ENCODE results near the gene IFNL4.

DNA sequence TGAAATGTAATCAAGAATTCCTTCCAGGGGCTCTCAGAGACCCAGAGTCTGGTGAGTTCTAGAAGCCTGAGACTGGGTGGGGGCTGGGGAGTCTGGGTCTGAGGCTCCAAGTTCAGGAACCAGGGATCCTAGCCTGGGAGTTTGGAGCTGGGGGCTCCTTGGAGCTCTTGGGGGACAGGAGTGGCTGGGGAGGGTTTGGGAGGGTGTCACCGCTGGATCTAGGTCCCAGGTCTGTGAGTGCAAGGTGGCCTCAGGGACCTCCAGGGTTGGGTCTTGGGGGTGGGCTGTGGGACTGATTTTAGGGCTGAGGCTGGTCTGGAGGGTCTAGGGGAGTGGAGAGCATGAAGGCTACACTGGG, 45.7 kb downstream of the IFNL4 start:
- TF ChIP-seq POLR2A (IDR thresholded peaks at IDR 0.05; ENCODE audit: low read length) (no peak), CTCF (IDR thresholded peaks at IDR 0.05) (no peak), KDM5A (IDR thresholded peaks at IDR 0.05) (no peak), CHD2 (IDR thresholded peaks at IDR 0.05; ENCODE audit: low read length, partially characterized antibody) (no peak), PBX3 (IDR thresholded peaks at IDR 0.05) (no peak), JUN (IDR thresholded peaks at IDR 0.05) (no peak), MAFK (IDR thresholded peaks at IDR 0.05; ENCODE audit: partially characterized antibody) (no peak), ZFP36 (IDR thresholded peaks at IDR 0.05; ENCODE audit: borderline replicate concordance, partially characterized antibody) (no peak), SMC3 (IDR thresholded peaks at IDR 0.05) (no peak), PHF8 (IDR thresholded peaks at IDR 0.05; ENCODE audit: borderline replicate concordance, low read depth) (no peak)
